ENCODE data around the gene ADGRV1. TPM values are rescaled to one million over a fixed set of nuclear protein-coding genes. Genes with fewer than 3 reads are reported as not detected.

The ADGRV1 gene
- total RNA-seq, 1 experiment from 2014 or later = not detected

DNA sequence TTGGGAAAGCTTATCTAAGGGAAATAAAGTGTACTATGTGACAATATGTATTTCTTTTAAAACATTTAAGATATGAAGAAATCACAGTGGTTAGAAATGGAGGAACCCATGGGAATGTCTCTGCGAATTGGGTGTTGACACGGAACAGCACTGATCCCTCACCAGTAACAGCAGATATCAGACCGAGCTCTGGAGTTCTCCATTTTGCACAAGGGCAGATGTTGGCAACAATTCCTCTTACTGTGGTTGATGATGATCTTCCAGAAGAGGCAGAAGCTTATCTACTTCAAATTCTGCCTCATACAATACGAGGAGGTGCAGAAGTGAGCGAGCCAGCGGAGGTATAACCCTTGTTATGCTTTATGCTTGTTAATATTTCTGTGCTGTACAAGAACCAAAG lies 69.9 kb downstream of the ADGRV1 start:
- Mint-ChIP-seq H3K36me3 (ENCODE audit: insufficient read depth, unreplicated experiment) (no peaks in the 10 kb centered on the region), H3K4me1 (ENCODE audit: insufficient read depth, unreplicated experiment) (no peaks in the 10 kb centered on the region), H3K27ac (ENCODE audit: low read depth, unreplicated experiment) (no peak overlapping the region), H3K9me3 (ENCODE audit: unreplicated experiment) (no peaks in the 10 kb centered on the region), H3K4me3 (ENCODE audit: unreplicated experiment) (no peak overlapping the region), H3K27me3 (ENCODE audit: insufficient read depth, unreplicated experiment) (peaks cover 82% of the 10 kb centered on the region)
- DNase-seq (ENCODE audit: unreplicated experiment) = no peak
- TF ChIP-seq, protein P1, sequence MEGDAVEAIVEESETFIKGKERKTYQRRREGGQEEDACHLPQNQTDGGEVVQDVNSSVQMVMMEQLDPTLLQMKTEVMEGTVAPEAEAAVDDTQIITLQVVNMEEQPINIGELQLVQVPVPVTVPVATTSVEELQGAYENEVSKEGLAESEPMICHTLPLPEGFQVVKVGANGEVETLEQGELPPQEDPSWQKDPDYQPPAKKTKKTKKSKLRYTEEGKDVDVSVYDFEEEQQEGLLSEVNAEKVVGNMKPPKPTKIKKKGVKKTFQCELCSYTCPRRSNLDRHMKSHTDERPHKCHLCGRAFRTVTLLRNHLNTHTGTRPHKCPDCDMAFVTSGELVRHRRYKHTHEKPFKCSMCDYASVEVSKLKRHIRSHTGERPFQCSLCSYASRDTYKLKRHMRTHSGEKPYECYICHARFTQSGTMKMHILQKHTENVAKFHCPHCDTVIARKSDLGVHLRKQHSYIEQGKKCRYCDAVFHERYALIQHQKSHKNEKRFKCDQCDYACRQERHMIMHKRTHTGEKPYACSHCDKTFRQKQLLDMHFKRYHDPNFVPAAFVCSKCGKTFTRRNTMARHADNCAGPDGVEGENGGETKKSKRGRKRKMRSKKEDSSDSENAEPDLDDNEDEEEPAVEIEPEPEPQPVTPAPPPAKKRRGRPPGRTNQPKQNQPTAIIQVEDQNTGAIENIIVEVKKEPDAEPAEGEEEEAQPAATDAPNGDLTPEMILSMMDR (IDR thresholded peaks at IDR 0.05; ENCODE audit: unreplicated experiment) = no peak
- POLR2A ChIA-PET = no interaction called here
- CTCF ChIA-PET = interaction anchor here (0.7 kb wide), 1 partner anchor 16 kb away, joined by 3 read pairs; no protein-coding TSS in a partner anchor
- intact Hi-C loops (cut with micrococcal nuclease) = no loop called here
- BruUV-seq (replicated peaks) = no TSS peak

DNA sequence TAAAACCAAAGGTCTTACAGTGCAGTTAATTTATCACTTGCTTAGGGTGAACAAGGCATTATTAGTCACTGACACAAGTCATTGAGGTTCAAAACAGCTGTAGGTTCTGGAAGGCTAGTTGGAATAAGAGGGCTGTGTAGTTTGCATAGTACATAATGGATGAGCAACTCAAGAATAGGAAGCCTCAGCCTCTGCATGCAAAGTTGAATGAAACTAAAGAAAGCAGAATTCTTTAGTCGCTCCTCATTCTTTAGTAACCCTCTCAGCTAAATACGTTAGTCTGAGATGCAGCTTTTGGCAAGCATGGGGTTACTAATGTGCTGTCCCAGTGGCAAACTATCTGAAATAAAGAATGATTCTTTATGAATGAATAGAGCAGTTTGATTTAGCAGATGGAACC lies 74.2 kb downstream of the ADGRV1 start:
- Mint-ChIP-seq H3K36me3 (ENCODE audit: insufficient read depth, unreplicated experiment) (no peaks in the 10 kb centered on the region), H3K4me3 (ENCODE audit: unreplicated experiment) (no peak overlapping the region), H3K27ac (ENCODE audit: low read depth, unreplicated experiment) (no peak overlapping the region), H3K9me3 (ENCODE audit: unreplicated experiment) (no peaks in the 10 kb centered on the region), H3K27me3 (ENCODE audit: insufficient read depth, unreplicated experiment) (peaks cover 80% of the 10 kb centered on the region), H3K4me1 (ENCODE audit: insufficient read depth, unreplicated experiment) (no peaks in the 10 kb centered on the region)
- ChIA-PET CTCF (interaction anchor here (0.6 kb wide), 1 partner anchor 200 kb away, joined by 3 read pairs; no protein-coding TSS in a partner anchor), POLR2A (no interaction called here)
- TF ChIP-seq, protein P1 (IDR thresholded peaks at IDR 0.05; ENCODE audit: unreplicated experiment) = no peak
- DNase-seq (ENCODE audit: unreplicated experiment) = no peak
- intact Hi-C loops (cut with micrococcal nuclease) = no loop called here
- BruUV-seq (replicated peaks) = no TSS peak

DNA sequence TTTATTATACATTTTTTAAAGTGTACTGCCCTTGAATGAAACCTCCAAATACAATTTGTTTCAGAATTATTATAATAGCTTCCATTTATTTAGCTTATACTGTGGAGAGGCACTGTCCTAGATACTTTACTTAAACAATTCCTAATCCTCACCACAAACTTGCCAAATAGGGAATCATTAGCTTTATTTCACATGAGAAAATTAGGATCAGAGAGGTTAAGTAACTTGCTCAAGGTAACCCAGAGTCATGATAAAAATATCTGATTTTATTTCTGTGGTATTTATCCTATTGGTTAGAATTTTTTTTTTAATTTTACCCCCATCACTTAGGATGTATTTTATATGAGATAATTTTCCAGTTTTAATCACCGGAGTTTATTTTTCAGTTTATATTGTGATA lies 78.4 kb downstream of the ADGRV1 start:
- H3K9me3 Mint-ChIP-seq (ENCODE audit: unreplicated experiment) = no peaks in the 10 kb centered on the region
- no peak overlapping the region for H3K27ac Mint-ChIP-seq (ENCODE audit: low read depth, unreplicated experiment)
- TF ChIP-seq, protein P1 (IDR thresholded peaks at IDR 0.05; ENCODE audit: unreplicated experiment) = no peak
- POLR2A ChIA-PET = no interaction called here
- DNase-seq (ENCODE audit: unreplicated experiment) = no peak
- peaks cover 50% of the 10 kb centered on the region for H3K27me3 Mint-ChIP-seq (ENCODE audit: insufficient read depth, unreplicated experiment)
- no peaks in the 10 kb centered on the region for H3K4me1 Mint-ChIP-seq (ENCODE audit: insufficient read depth, unreplicated experiment)
- no peaks in the 10 kb centered on the region for H3K36me3 Mint-ChIP-seq (ENCODE audit: insufficient read depth, unreplicated experiment)
- no peak overlapping the region for H3K4me3 Mint-ChIP-seq (ENCODE audit: unreplicated experiment)
- CTCF ChIA-PET = interaction anchor here (0.5 to 1.3 kb wide), 4 partner anchors 11 to 170 kb away, joined by 3 to 4 read pairs (median 3); no protein-coding TSS in a partner anchor
- intact Hi-C loops (cut with micrococcal nuclease) = no loop called here
- no TSS peak for BruUV-seq (replicated peaks)

DNA sequence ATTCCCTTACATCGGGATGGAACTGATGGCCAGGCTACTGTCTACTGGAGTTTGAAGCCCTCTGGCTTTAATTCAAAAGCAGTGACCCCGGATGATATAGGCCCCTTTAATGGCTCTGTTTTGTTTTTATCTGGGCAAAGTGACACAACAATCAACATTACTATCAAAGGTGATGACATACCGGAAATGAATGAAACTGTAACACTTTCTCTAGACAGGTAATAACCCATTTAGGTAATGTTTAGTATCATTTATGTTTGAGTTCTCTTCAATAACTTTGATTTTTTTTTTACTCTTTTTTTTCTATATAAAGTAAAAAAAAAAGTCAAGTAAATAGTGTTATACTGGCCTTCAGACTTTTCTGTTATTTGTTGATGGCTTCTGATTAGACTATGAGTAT lies 79.1 kb downstream of the ADGRV1 start:
- Mint-ChIP-seq H3K4me1 (ENCODE audit: insufficient read depth, unreplicated experiment) (no peaks in the 10 kb centered on the region), H3K27me3 (ENCODE audit: insufficient read depth, unreplicated experiment) (peaks cover 50% of the 10 kb centered on the region), H3K4me3 (ENCODE audit: unreplicated experiment) (no peak overlapping the region), H3K36me3 (ENCODE audit: insufficient read depth, unreplicated experiment) (no peaks in the 10 kb centered on the region), H3K27ac (ENCODE audit: low read depth, unreplicated experiment) (no peak overlapping the region), H3K9me3 (ENCODE audit: unreplicated experiment) (no peaks in the 10 kb centered on the region)
- CTCF ChIA-PET = interaction anchor here (0.7 kb wide), 1 partner anchor 236 kb away, joined by 3 read pairs; no protein-coding TSS in a partner anchor
- DNase-seq (ENCODE audit: unreplicated experiment) = no peak
- BruUV-seq (replicated peaks) = no TSS peak
- TF ChIP-seq, protein P1 (IDR thresholded peaks at IDR 0.05; ENCODE audit: unreplicated experiment) = no peak
- intact Hi-C loops (cut with micrococcal nuclease) = no loop called here
- POLR2A ChIA-PET = no interaction called here
